Stimulated activated CD8-positive, alpha-beta memory T cell treated with anti-CD3 and anti-CD28 coated beads, Interleukin-12 subunit alpha, Interleukin-12 subunit beta, amount 100 ng/mL, for 24 hours (primary cell): ENCODE measurements around the gene CD52.

ENCODE experiments used
- DNase-seq: peaks from one replicate; pipeline ENCODE4 v3.0.0-alpha.2; 2020; ENCODE audit errors: extremely low read depth

CD52 gene, protein sequence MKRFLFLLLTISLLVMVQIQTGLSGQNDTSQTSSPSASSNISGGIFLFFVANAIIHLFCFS

DNA sequence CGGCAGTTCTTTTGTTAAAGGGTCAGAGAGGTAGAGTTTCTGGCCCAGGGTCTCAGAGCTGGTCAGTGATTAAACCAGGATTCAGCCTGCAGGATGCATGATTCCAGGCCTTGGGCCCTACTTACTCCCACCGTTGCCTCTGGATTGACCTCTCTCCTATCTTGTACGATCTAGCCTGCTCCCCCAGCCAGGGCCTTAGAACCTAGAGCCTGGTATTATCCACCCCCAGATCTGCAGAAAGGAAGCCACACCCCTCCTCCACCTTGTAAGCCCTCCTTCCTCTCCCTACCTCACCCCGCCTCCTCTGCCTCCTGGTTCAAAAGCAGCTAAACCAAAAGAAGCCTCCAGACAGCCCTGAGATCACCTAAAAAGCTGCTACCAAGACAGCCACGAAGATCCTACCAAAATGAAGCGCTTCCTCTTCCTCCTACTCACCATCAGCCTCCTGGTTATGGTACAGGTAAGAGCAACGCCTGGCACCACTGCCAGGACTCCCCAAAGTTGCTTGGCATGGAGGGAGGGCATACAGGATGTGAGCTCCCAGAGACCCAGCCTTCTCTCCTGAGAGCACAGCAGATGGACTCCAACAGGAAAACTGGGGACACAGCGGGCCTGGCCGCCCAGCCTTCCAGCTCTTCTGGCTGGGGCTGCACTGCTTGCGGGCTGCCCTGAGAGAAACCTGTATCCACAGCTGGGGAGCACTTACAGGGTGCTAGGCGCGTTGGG, at the start of gene CD52:
Gene CD52, plus strand, starts transcription at position 347 of the 726 bp plus-strand sequence. Its CDS starts 60 bp downstream, at position 407.
- no peak for DNase-seq

DNA sequence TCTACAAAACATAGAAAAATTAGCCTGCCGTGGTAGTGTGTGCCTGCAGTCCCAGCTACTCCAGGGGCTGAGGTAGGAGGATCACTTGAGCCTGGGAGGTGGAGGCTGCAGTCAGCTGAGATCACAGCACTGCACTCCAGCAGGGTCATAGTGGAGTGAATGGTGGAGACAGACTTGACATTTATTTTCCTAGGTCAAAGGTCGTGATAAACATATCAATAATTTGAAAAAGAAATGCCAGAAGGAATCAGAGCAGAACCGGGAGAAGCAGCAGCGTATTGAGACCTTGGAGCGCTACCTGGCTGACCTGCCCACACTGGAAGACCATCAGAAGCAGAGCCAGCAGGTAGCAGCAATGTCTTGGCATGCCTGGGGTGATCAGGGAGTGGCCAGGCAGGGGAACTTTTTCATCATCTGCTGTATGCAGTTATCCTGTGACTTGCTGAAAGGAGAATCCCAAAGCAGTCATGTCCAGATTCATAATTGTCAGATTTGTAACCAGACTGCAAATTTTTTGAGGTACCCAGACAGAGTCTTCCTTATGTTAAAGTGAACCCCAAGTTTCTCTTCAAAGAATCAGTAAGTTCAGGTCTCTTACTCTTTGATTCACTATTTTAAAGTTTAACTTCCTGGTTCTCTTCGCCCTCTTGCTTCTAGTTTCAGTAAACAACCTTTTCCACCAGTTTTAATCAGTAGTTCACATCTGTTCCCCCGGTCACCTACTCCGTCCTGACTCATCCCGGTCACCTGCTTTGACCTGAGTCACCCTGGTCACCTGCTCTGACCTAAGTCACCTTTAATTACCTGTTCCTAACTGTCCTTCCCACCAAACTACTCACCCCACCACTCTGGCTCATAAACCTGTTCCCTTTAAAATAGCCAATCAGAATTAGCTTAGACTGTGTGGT, 49.2 kb upstream of the CD52 start:
- no peak for DNase-seq

DNA sequence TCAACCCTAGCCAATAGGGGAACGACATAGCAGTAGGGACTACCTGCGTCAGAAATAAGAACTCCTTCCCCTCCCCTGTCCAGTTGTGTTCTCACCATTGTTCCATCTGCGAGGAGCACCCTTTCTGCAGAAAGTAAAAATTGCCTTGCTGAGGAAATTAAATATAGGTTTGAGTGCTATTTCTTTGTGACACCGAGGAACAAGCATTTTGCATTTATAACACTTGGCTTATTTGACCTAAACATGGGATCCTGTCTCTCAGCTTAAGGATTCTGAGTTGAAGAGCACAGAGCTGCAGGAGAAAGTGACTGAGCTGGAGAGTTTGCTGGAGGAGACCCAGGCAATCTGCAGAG, 48.6 kb upstream of the CD52 start:
- DNase-seq: no peak

DNA sequence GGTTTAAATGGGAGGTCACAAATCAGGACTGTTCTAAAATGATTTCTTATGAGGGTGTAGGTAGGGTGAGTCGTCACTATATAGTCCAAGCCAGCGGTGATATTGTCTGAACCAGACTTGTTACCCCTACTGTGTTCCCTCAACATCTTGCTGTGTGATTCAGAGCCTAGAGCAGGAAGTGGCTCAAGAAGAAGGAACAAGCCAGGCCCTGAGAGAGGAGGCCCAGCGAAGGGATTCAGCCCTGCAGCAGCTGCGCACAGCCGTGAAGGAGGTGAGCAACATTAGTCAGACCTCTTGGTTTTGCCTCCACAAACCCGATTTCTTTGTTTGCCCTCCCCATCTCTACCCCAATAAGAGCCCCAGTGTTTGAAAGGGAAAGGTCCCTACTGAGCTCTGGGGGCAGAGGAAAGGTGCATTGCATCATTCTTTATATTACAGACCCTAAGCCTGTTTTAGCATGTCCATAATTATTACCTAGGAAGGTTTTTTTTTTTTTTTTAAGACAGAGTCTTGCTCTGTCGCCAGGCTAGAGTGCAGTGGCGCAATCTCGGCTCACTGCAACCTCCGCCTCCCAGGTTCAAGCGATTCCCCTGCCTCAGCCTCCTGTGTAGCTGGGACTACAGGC, 42.8 kb upstream of the CD52 start:
- no peak for DNase-seq

DNA sequence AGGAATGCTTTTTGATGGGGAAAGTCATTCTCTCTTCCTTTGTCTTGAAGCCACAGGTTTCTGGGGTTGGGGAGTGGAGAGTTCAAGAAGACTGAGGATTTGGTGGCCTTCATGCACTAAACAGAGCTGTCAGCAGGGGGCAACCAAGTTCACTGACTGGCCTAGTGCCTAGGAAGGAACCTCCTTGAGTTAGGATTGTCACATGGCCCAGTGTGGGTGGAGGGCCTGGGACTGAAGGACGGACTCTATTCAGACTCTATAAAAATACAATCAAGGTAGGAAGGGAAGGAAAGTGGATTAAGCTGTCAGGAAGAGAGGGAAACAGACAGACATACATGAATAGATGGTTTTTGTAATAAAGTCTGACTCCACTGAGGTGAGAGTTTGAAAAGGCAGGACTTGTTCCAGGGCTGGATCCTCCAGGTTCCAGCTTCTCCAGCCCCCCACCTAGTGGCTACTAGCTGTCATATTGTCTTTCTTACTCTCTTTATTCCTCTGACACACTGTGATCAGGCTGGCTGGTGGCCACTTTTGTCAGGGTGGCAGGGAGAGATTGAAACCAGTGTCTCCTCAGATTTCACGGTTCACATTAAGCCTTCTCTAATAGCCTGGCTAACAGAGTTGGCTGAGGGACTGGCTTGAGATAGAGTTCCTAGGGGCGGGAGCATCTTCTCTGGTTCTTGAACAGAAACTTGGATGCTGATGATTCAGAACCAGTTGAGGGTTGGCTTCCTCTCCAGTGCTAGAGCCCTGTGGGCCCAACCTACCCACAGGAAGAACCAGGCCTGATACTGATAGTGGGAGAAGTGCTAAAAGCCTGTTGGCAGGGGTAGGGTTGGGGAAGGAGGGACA, 42.0 kb upstream of the CD52 start:
- DNase-seq: no peak

DNA sequence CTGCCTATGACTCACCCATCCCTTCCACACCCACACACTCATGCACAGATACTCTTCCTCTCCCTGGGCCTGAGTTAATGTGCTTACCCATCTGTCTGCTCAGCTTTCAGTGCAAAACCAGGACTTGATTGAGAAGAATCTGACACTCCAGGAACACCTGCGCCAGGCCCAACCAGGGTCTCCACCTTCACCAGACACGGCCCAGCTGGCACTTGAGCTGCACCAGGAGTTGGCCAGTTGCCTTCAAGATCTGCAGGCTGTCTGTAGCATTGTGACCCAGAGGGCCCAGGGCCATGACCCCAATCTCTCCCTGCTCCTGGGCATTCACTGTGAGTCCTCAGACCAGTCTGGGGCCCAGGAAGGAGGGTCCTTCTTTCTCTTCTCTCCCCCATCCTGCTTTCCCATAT, 41.3 kb upstream of the CD52 start:
- no peak for DNase-seq

DNA sequence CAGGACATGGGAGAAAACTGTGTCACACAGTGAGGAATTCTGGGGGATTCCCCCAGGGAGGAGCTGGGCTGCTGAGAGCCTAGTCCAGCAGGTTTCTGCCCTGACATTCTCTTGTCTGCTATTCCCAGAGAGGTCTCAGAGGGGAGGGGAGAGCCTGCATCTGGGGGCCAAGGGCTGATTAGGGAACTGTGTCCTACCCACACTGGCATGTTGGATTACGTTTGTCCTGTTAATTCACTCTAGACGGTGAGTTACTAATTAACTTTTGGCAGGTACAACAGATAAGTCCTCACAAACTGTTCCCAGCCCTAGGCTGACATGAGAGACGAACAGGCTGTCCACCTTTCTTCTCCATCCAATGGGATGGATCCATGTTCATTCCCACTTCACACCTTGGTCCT, 40.5 kb upstream of the CD52 start:
- no peak for DNase-seq

DNA sequence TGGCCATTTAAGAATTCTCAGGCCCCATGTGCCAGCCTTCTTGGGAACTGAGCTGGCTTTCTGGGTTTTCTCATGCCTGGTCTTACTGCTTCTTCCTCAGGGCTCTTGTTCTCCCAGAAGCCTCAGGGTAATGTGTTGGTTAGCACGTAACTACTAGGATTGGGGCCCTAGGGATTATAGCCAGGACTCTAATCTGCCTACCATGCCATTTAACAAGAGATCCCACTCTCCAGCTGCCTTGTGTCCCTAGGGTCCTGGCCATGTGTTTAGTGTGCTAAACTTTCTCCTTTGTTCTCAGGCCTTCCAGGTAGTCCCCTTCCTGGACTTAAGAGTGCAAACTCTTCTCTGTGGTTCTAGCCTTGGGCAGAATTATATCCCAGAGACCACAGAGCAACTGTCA, 40.0 kb upstream of the CD52 start:
- no peak for DNase-seq

DNA sequence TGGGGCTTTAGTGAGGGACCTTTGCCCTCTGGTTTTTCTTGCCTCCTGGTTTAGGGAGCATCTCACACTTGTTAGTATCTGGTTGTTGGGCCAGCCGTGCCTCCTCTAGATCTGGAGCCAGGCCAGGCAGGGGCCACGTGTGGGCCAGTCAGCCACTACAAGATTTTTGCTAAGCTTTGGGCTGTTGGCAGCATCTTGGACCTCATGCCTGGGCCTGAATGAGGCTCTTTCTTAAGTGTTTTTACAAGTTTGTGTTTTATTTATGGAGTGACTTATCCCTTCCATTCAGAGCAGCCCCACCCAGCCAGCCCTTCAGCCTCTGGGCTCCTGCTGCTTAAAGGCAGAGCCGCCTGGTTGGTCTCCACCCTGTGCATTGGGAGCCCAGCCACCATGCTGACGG, 39.5 kb upstream of the CD52 start:
- DNase-seq: no peak

DNA sequence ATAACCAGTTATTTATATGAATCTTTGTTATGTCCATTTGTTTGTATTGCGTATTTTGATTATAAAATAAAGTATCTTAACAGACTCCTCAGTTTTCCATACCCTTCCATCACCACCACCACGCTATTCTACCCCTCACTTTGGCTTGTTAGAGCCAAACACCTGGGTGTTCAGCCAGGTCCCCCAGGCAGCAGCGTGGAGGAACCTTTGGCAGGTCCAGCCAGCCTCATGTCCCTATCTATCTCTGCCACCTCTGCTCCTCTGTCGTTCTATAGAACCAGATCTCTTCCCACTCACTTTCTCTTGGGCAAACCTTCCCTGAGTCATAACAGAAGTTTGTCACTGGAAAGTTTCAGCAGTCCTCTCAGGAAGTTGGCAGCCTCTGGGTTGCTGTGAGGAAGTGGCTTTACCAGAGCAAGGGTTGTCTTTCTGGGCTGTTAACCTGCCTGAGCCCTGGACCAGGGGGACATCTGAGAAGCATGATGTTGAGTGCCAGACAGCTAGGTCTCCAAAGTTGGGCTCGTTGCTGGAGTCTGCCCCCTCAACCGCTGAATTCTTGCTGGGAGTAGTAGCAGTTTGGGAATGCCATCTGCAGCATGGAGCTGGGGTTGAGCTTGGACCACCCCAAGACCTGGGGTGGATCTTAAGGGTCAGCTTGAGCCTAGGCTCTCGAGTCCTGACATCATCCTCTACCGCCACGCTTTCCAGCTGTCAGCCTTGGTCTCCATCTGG, 38.9 kb upstream of the CD52 start:
- no peak for DNase-seq

DNA sequence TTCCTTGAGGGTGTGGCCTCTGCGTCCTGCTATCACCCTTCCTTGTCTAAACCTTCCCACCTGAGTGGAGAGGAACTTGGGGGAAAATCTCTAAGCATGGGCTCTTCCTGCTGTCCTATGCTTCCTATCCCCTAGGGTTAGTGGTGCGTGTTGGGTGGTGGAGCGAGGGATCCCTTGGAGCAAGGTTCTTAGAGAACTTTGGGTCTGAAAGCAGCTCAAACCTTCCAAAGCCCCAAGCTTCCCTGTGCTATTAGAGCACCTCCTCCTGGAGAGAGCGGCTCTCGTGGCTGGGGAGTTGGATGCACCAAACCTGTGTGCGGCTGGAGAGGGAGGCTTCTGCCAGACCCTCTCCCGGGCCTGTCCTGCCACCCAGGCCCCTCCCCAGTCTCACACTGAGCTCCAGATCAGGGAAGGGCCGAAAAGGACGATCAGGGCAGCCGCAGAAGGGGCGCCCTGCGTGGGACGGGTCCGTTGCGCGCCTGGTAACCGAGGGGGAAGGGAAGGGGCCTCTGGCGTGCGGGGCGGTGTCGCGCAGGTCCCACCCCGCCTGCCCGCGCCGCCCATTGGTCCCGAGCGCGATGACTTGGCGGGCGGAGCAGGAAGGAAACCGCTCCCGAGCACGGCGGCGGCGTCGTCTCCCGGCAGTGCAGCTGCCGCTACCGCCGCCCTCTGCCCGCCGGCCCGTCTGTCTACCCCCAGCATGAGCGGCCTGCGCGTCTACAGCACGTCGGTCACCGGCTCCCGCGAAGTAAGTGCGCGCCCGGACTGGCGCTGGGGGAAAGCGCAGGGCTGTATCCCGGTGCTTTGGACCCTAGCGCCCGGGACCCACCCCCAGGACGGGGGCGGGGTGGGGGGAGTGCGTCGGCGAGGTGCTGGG, 38.1 kb upstream of the CD52 start, which contains the start of gene SH3BGRL3:
Gene SH3BGRL3, plus strand, starts transcription at position 631 of the 877 bp plus-strand sequence. Its CDS starts 70 bp downstream, at position 701.
- DNase-seq: no peak

DNA sequence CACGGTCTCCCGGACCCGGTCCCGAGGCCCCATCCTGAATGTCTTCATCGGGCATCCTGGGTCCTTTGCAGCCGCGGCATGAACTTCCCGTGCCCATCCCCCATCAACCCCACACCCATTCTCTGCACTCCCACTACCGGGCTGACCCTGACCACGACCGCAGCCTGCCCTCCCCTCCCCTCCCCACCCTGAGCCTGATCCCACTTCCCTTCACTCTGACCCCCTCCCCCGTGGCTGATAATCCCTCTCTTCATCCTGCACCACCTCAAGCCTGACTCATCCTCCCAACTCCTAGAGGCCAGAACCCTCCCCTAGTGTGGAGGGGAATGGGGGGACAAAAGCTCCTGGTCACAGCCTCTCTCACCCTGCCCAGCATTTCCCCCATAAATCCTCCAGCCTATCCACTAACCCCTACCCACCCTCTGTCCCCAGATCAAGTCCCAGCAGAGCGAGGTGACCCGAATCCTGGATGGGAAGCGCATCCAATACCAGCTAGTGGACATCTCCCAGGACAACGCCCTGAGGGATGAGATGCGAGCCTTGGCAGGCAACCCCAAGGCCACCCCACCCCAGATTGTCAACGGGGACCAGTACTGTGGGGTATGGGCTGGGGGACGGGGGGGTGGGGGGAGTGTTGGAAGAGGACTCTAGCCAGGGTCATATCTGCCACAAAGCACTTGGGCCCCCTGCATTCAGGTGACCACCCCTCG, 37.3 kb upstream of the CD52 start:
- DNase-seq: no peak

DNA sequence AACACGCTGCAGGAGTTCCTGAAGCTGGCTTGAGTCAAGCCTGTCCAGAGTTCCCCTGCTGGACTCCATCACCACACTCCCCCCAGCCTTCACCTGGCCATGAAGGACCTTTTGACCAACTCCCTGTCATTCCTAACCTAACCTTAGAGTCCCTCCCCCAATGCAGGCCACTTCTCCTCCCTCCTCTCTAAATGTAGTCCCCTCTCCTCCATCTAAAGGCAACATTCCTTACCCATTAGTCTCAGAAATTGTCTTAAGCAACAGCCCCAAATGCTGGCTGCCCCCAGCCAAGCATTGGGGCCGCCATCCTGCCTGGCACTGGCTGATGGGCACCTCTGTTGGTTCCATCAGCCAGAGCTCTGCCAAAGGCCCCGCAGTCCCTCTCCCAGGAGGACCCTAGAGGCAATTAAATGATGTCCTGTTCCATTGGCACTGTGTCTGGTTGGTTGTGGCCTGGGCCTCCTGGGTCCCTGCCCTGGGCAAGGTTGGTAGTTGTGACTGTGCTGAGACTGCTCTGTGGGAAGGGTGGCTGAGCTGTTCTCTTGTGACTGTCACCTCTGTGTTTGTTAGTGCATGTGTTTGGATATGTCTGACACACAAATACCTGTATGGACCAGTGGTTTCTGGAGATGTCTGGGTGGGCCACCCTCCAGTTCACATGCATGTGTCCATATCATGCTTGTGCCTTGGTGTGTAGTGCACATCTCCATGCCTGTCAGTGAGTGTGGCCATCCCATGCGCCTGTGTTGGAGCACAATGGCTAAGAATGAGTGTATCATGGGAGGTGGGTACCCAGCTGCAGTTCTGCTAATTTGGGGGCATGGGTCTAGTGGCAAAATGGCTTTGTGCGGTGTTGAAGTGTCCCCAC, 36.4 kb upstream of the CD52 start:
- no peak for DNase-seq

DNA sequence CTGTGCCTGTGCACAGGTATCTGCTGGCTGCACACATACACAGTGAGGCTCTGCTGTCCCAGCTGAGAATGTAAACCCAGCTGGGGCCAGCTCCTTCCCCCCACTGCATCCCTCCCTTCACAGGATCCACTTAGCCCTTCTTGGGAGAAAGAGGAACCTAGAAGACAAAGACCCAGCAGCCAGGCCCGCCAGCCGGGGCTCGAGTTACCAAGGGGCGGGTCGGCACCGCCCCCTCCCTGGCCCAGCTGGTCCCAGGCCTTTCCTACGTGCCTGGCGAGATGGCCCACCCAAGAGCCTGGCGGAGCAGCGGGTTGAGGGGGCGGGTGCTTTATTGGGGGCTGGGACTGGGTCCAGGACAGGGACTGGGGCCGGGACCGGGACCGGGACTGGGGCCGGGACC, 35.8 kb upstream of the CD52 start:
- no peak for DNase-seq

DNA sequence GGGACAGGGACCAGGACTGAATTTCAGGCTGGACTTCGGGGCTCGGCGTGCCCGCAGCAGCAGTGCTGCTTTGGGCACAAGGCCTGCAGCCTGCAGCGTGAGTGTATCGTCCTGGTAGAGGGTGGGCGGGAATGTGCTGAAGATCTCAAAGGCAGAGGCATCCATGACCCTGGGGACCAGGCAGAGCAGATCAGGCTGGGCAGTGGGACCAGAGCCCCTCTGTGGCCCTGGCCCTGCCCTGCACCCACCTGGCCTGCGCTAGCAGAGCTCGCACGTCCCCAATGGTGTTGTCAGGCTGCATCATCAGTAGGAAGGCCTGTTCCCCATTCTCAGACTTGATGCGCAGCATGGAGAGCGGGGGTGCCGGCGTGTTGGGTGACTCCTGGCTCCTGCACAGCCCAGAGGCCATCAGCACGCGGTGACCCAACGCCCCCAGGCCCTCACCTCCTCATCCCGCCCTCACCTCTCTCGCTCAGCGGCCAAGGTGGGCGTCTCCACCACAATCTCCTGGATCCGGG, 35.3 kb upstream of the CD52 start:
- DNase-seq: no peak

DNA sequence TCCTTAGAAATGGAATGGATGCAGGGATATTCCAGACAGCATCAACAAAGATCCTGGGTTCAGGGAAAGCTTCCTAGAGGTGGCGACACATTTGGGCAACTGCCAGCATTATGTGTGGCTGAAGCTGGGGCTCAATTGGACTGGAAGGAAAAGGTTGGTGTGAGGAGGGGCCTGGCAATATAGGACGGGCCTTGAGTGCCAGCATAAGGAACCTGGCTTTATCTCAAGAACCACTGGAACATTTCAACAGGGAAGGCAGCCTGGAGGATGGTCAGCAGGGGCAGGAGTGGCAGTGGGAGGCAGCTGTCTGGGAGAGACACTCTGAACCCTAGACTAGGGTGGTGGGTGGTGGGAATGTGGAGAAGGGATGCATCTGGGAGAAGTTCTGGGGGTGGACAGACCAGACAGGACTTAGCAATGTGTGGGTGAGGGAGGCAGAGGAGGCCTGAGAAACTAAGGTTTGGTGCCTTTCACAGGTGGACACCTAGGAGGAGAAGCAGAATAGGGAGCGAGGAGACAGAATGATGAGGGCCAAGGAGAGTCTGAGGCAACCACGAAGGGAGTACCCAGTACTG, 34.4 kb upstream of the CD52 start:
- no peak for DNase-seq

DNA sequence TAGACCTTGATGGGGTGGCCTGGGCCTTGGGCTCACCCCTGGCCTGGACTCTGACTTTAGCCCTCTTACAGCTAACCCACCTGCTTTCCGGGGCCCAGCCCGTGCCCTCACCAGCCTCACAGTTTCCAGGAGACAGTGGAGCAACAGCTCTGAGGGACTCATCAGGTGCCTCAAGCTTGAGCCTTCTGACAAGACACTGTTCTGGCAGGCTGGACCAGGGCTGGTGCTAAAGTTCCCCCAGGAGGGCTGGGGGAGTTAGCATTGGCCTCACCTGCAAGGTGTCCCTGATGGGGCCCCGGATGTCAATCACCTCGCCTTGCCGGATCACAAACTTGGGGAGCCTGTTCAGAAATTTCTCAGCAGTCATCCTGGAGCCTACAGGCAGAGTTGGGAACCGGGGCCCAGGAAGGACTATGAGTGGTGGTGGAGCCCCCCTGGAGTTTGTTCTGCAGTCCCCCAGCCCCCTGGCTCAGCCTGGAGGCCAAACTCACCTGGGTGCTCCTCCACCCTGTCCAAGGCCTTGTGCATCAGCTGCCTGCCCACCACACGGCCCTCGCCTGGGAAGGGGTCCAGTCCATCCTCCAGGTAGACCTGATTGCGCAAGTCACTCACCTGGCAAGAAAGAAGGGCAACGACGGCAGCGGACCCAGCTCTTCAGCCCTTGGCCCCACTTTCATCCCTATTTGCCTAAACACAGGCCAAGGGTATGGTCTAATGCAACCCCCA, 33.7 kb upstream of the CD52 start:
- DNase-seq: no peak
